Vagina (tissue), 2 donors: ENCODE results near the gene GUCY2C. TPM values are rescaled to one million over a fixed set of nuclear protein-coding genes. Genes with fewer than 3 reads are reported as not detected.

ENCODE experiments used
- DNase-seq, 2 donors: peaks; one replicate each; pipeline ENCODE4 v3.0.0-alpha.2; 2017; ENCODE audit errors: extremely low spot score in 2 of 2
- H3K27ac ChIP-seq: fragments of 200-600 bp; sonication (generic); one replicate; pipeline ENCODE4 v1.5.1; 2019
- H3K27me3 ChIP-seq: fragments of 200-600 bp; sonication (generic); one replicate; pipeline ENCODE4 v1.5.1; 2019
- H3K36me3 ChIP-seq, 2 donors: fragments of 200-600 bp; sonication (generic); one replicate each; pipeline ENCODE4 v1.5.1; 2017 to 2019
- H3K4me1 ChIP-seq: fragments of 200-600 bp; sonication (generic); one replicate; pipeline ENCODE4 v1.5.1; 2019
- H3K4me3 ChIP-seq, 2 donors: fragments of 200-600 bp; sonication (generic); 1 replicate in 1 of 2; 2 replicates in 1 of 2; pipeline ENCODE4 v1.5.1; 2016 to 2019
- H3K9me3 ChIP-seq: fragments of 200-600 bp; sonication (generic); one replicate; pipeline ENCODE4 v1.5.1; 2019
- POLR2A ChIP-seq, 2 donors: fragments of 450-650 bp; IDR thresholded peaks; one replicate each; pipeline ENCODE4 v1.6.1; 2017; ENCODE audit warnings: antibody characterized with exemption in 2 of 2, mild to moderate bottlenecking in 2 of 2, moderate library complexity in 2 of 2
- POLR2AphosphoS5 ChIP-seq, 2 donors: sonication (generic); formaldehyde crosslinking; IDR thresholded peaks; one replicate each; pipeline ENCODE4 v1.9.0; 2017; ENCODE audit warnings: antibody characterized with exemption in 2 of 2, mild to moderate bottlenecking in 2 of 2, low read depth in 1 of 2; ENCODE audit not compliant: insufficient read depth in 1 of 2
- intact Hi-C: fragments of 100-400 bp; cut with DNase I; formaldehyde crosslinking; loops from one replicate; pipeline ENCODE4 v1.15.1; 2023
- total RNA-seq: library from RNA; depleted of rRNA; stranded (reverse); fragments of >200 nt; gene quantifications from one replicate; pipeline ENCODE4 v1.2.3, GENCODE V29; 2016
- TF ChIP-seq, protein P1 (sequence below), 3 experiments: fragments of 450-650 bp in 2 of 3; fragments of 200-600 bp in 1 of 3; sonication (generic) in 1 of 3; IDR thresholded peaks; one replicate each; pipeline ENCODE4 v1.5.1; 2017 to 2019; ENCODE audit warnings: antibody characterized with exemption in 3 of 3, mild to moderate bottlenecking in 2 of 3, moderate library complexity in 2 of 3

GUCY2C gene
- total RNA-seq, 1 donor from 2014 or later: 0.74 TPM

DNA sequence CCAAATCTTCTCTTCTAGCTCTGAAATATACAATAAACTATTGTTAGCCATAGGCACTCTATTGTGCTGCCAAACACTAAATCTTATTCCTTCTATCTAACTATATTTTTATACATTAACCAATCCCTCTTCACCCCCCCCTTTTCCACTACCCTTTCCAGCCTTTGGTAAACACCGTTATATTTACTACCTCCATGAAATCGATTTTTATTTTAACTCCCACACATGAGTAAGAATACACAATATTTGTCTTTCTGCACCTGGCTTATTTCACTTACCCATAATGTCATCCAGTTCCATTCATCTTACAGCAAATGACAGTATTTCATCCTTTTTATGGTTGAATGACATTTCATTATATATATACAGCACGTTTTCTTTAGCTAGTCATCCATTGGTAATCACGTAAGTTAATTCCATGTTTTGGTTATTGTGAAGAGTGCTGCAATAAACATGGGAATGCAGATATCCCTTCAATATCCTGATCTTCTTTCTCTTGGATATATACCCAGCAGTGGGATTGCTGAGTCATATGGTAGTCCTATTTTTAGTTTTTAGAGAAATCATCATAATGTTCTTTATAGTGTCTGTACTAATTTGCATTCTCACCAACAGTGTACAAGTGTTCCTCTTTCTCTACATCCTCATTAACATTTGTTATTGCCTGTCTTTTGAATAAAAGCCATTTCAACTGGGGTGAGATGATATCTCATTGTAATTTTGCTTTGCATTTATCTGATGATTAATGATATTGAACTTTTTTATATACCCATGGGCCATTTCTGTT is 94.5 kb downstream of the GUCY2C start:
- Histone ChIP-seq H3K9me3 (peaks cover 12% of the 10 kb centered on the region), H3K27ac (no peak overlapping the region), H3K36me3 (no peaks in the 10 kb centered on the region), H3K27me3 (no peaks in the 10 kb centered on the region), H3K4me1 (no peaks in the 10 kb centered on the region), H3K4me3 (no peak overlapping the region)
- intact Hi-C loops: no loop called here
- TF ChIP-seq, protein P1, sequence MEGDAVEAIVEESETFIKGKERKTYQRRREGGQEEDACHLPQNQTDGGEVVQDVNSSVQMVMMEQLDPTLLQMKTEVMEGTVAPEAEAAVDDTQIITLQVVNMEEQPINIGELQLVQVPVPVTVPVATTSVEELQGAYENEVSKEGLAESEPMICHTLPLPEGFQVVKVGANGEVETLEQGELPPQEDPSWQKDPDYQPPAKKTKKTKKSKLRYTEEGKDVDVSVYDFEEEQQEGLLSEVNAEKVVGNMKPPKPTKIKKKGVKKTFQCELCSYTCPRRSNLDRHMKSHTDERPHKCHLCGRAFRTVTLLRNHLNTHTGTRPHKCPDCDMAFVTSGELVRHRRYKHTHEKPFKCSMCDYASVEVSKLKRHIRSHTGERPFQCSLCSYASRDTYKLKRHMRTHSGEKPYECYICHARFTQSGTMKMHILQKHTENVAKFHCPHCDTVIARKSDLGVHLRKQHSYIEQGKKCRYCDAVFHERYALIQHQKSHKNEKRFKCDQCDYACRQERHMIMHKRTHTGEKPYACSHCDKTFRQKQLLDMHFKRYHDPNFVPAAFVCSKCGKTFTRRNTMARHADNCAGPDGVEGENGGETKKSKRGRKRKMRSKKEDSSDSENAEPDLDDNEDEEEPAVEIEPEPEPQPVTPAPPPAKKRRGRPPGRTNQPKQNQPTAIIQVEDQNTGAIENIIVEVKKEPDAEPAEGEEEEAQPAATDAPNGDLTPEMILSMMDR (IDR thresholded peaks at IDR 0.05): no peak
- TF ChIP-seq POLR2A (IDR thresholded peaks at IDR 0.05): no peak
- DNase-seq: no peak

DNA sequence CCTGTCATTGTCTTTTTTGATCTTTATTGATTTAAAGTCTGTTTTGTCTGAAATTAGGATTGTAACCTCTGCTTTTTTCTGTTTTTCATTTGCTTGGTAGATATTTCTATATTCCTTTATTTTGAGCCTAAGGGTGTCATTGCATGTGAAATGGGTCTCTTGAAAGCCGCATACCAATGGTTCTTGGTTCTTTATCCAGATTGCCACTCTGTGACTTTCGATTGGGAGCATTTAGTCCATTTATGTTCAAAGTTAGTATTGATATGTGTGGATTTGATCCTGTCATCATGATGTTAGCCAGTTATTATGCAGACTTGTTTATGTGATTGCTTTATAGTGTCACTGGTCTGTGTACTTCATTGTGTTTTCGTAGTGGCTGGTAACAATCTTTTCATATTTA is 98.9 kb downstream of the GUCY2C start:
- H3K9me3 ChIP-seq: no peaks in the 10 kb centered on the region
- intact Hi-C loops: no loop called here
- DNase-seq: no peak
- no peaks in the 10 kb centered on the region for H3K4me1 ChIP-seq
- no peak overlapping the region for H3K27ac ChIP-seq
- TF ChIP-seq POLR2AphosphoS5 (IDR thresholded peaks at IDR 0.05; ENCODE audit: insufficient read depth in 1 of 2, low read depth in 1 of 2) (no peak), POLR2A (IDR thresholded peaks at IDR 0.05) (no peak)
- TF ChIP-seq, protein P1 (IDR thresholded peaks at IDR 0.05): no peak
- no peaks in the 10 kb centered on the region for H3K27me3 ChIP-seq
- H3K36me3 ChIP-seq: no peaks in the 10 kb centered on the region
- H3K4me3 ChIP-seq: no peak overlapping the region

DNA sequence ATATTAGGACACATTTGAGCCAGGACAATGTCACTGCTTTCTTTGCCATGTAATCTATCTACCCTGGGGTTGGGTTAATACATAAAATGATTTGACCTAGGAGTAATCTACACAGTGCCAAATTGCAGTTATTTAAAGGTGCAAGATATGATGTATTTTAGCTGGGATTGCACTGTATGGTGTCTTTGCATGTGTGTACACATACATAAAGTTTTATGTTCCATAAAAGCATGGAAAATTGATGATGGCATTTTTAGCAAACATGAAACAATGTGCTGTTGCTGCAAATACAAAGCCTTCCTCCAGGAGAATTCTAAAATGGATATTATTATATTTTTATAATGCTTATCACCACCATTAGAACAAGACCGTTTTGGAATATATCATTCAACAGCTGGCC is 104.7 kb downstream of the GUCY2C start:
- no peaks in the 10 kb centered on the region for H3K9me3 ChIP-seq

DNA sequence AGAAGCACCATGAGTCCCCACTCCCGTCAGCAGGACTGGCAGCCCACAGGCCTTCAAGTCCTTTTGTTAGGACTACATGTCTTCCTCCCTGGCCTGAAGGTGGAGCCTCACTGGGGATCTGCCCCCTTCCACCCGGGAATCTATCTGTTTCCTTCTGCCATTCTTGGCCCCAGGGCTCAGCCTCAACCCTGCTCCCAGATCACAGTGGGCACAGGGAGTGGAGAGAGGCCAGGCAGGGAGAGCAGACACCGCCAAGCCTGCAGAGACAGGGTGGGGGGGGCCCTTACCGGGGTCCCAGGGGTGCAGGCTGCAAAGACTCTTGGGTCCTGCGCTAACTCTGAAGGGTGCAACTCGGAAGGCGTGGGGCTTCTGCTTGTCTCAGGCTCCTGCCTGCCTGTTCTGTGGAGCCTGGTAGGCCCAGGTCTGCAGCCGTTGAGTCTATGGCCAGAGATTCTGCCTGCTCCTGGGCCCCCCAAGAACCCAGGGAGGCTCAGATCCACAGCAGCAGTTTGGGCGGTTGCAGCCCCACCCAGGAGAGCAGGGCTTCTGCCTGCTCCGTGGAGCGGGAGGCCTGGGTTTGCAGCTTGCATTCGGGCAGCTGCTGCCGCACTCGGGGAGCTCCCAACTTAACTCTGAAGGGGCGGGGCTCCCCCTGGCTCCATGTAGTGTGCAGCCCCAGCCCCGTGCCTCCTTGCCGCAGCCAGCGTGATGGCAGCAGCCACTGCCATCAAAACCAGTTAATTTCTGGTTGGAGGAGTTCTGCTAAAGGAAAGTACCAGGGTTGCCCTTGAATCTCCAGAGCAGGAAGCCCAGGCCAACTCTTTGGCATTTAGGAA is 107.0 kb downstream of the GUCY2C start:
- no peaks in the 10 kb centered on the region for H3K4me1 ChIP-seq
- no peaks in the 10 kb centered on the region for H3K27me3 ChIP-seq
- no peaks in the 10 kb centered on the region for H3K36me3 ChIP-seq
- peak in 1 of 2 donors; percentile 54 for DNase-seq
- no peak for TF ChIP-seq POLR2A (IDR thresholded peaks at IDR 0.05)
- TF ChIP-seq, protein P1 (IDR thresholded peaks at IDR 0.05): no peak
- no peak for TF ChIP-seq POLR2AphosphoS5 (IDR thresholded peaks at IDR 0.05; ENCODE audit: insufficient read depth in 1 of 2, low read depth in 1 of 2)
- no peak overlapping the region for H3K4me3 ChIP-seq
- H3K9me3 ChIP-seq: no peaks in the 10 kb centered on the region
- intact Hi-C loops: no loop called here
- no peak overlapping the region for H3K27ac ChIP-seq

More for the DNA sequence above, 104.7 kb downstream of the GUCY2C start:
- Histone ChIP-seq H3K27me3 (no peaks in the 10 kb centered on the region), H3K4me1 (no peaks in the 10 kb centered on the region), H3K4me3 (no peak overlapping the region), H3K36me3 (no peaks in the 10 kb centered on the region), H3K27ac (no peak overlapping the region)
- DNase-seq: no peak
- no peak for TF ChIP-seq POLR2AphosphoS5 (IDR thresholded peaks at IDR 0.05; ENCODE audit: insufficient read depth in 1 of 2, low read depth in 1 of 2)
- no peak for TF ChIP-seq POLR2A (IDR thresholded peaks at IDR 0.05)
- TF ChIP-seq, protein P1 (IDR thresholded peaks at IDR 0.05): no peak
- intact Hi-C loops: no loop called here

DNA sequence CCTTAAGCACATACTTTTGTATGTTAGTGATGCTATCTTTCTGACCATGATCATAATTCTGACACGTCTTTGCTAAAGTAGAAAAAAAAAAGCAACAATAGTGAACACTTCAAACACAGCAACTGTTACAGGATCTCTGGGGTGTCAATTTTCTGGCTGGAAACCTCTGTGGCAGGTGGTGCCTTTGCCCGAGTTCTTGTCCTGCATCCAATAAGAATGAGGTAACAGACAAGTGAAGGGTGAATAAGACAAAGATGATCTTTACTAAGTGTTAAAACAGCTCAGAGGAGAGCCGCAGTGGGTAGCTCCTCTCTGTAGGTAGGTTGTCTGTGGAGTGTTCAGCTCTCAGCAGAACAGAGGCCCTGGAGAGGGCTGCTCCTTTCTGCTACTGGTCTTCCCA is 107.8 kb downstream of the GUCY2C start:
- Histone ChIP-seq H3K4me1 (no peaks in the 10 kb centered on the region), H3K36me3 (no peaks in the 10 kb centered on the region), H3K27ac (no peak overlapping the region), H3K9me3 (no peaks in the 10 kb centered on the region), H3K27me3 (no peaks in the 10 kb centered on the region), H3K4me3 (no peak overlapping the region)
- TF ChIP-seq POLR2AphosphoS5 (IDR thresholded peaks at IDR 0.05; ENCODE audit: insufficient read depth in 1 of 2, low read depth in 1 of 2): no peak
- no peak for TF ChIP-seq POLR2A (IDR thresholded peaks at IDR 0.05)
- TF ChIP-seq, protein P1 (IDR thresholded peaks at IDR 0.05): no peak
- intact Hi-C loops: no loop called here
- DNase-seq: no peak
